Measurements from ENCODE around the gene SLC66A1.
A peak's percentile ranks its signal among the peaks of the same experiment; 100 is the strongest.

The SLC66A1 gene

GRCh38 chr1:19325958-19326747, 14.0 kb downstream of the SLC66A1 start:
- DNase-seq = no peak

- DNase-seq = no peak
These were observed 14.6 kb downstream of the SLC66A1 start for GRCh38 chr1:19326748-19327065.

DNA sequence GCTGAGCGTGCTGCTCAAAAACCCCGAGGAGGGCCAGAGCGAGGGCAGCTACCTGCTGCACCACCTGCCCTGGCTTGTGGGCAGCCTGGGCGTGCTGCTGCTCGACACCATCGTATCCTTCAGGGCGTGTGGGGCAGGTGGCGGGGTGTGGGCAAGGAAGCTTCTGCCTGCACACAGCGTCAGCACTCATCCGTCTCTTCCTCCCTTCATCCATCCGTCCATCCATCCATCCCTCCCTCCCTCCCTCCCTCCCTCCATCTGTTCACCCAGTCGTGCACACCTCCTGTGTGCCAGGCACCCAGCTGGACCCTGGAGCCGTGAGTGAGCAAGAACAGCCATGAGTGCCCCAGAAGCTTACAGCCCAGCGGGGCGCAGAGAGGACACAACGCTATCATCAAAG, 15.2 kb downstream of the SLC66A1 start:
- no peak for DNase-seq

GRCh38 chr1:19327736-19328135, 15.6 kb downstream of the SLC66A1 start:
- no peak for DNase-seq

DNA sequence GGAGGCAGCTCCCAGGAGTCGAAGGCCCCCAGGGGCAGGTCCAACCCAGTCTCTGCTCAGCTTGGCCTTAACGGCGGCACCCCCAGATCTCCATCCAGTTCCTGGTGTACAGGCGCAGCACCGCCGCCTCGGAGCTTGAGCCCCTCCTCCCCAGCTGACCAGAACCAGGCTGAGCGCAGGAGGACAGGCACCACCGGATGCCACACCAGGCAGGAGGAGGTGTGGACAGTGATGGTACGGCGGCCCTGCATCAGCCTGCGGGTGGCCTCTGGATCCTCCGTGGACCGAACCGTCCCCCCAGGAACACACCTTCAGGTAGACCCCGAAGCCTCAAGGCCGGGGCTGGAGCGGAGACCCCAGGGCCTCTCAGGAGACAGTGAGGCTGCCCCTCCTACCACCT, 16.4 kb downstream of the SLC66A1 start:
- no peak for DNase-seq

- no peak for DNase-seq
These were observed 17.1 kb downstream of the SLC66A1 start for GRCh38 chr1:19329188-19329587.

DNA sequence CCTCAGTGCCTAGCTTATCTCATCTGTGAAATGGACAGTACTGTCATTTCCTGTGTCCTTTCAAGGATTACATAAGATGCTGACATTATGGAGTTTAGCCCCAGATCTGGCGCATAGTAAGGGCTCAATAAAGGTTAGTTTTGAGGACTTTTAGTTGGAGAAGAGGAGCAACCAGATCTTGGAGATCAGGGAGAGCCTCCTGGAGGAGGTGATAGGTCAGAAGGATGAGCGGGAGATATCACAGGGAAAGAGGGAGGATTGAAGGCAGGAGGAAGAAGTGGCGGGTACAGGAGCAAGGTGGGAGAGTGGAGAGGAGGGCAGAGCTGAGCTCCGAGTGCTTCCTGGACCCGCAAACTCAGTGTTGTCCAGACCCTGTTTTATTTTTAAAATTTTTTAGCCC, 17.5 kb downstream of the SLC66A1 start:
- DNase-seq = no peak

- DNase-seq = no peak
These were observed 18.5 kb downstream of the SLC66A1 start for GRCh38 chr1:19330449-19331135.

- DNase-seq = no peak
These were observed 19.2 kb downstream of the SLC66A1 start for GRCh38 chr1:19331262-19331878.

DNA sequence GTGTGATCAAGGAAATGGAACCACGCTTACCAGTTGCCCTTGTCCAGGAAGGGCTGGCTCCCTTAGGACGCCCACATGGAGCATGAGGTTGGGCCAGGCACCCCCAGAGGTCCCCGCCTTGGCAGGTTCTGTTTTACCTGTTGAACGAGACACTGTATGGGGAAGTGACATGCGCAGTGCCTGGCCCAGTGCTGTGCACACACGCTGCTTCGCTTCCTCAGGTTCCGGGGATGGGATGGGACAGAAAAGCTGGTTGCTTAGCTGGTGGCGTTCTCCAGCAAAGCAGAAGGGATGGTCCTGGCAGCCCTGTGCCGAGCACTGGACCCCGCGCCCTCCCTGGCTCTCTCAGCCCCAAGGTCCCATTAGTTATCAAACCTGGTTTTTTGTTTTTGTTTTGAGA, 20.7 kb downstream of the SLC66A1 start:
- no peak for DNase-seq

GRCh38 chr1:19333587-19334354, 21.6 kb downstream of the SLC66A1 start:
- no peak for DNase-seq

- DNase-seq = peak; percentile 30
These were observed 24.4 kb downstream of the SLC66A1 start for GRCh38 chr1:19336543-19336942.

- no peak for DNase-seq
These were observed 25.2 kb downstream of the SLC66A1 start for GRCh38 chr1:19337289-19337688.

GRCh38 chr1:19338323-19338762, 26.2 kb downstream of the SLC66A1 start:
- DNase-seq = no peak

- DNase-seq = no peak
These were observed 27.2 kb downstream of the SLC66A1 start for GRCh38 chr1:19339214-19339861.

GRCh38 chr1:19340387-19340937, 28.3 kb downstream of the SLC66A1 start:
- DNase-seq = no peak

GRCh38 chr1:19341201-19342061, 29.3 kb downstream of the SLC66A1 start:
- DNase-seq = peak; percentile 82

- no peak for DNase-seq
These were observed 30.1 kb downstream of the SLC66A1 start for GRCh38 chr1:19342062-19342750.

- DNase-seq = no peak
These were observed 30.9 kb downstream of the SLC66A1 start for GRCh38 chr1:19342894-19343616.
